Activated CD4-positive, alpha-beta T cell treated with anti-CD3 and anti-CD28 coated beads, Interleukin-2, amount 50 U/mL, for 48 hours (primary cell): ENCODE data around the gene ARHGAP18.

Source experiments
- DNase-seq, 2 experiments: peaks; one replicate each; pipeline ENCODE4 v3.0.0-alpha.2; 2020

ARHGAP18 gene

DNA sequence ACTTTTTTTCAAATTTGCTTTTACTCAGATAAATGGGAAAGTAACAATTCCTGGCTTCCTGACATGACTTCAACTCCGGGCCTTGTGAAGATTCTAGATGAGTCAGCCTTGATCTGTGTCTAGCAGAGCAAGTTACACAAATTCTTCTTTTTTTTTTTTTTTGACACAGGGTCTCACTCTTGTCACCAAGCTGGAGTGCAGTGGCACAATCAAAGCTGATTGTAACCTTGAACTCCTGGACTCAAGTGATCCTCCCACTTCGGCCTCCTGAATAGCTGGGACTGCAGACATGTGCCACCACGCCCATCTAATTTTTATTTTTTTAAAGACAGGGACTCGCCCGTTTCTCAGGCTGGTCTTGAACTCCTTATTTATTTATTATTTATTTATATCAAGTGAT, 7.3 kb upstream of the ARHGAP18 start:
- DNase-seq: no peak

GRCh38 chr6:129713806-129714333, 3.9 kb upstream of the ARHGAP18 start:
- no peak for DNase-seq

GRCh38 chr6:129711271-129711631, 1.3 kb upstream of the ARHGAP18 start:
- no peak for DNase-seq

DNA sequence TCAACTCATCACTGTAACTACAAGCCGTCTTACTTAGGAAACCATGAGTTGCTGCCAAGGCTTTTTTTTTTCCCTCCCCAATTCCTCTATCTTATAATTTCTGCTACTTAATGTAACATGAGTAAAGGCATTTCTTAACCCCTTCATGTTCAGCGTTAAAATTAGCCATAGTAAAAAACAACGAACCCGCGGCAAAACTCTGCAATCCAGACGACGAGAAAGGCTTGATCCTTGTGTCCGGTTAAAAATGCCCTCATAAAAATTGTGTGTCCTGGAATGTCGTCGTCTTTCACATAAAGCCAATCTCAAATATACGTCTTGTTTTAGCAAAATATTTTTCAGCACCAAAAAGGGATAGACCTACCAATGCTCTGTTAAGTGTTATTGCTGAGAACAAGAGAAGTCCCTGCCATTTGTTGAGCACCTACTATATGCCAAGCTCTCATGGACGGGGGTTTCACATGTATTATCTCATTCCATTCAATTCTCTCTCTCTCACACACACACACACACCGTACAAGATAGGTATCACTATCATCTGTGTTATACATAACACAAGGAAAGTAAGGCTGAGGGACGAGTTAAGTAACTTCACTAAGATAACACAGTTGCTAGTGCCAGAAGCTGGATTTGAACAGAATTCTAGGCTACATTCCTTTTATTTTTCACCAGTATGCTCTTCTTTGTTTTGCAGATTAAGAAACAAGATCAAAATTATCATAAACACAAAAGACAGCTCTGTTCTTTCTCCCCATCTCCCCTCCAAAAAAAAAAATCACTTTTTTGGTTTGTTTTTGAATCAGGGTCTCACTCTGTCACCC, 683 bp upstream of the ARHGAP18 start:
- DNase-seq: no peak

- no peak for DNase-seq
Observed at GRCh38 chr6:129709196-129709768, 695 bp downstream of the ARHGAP18 start.

DNA sequence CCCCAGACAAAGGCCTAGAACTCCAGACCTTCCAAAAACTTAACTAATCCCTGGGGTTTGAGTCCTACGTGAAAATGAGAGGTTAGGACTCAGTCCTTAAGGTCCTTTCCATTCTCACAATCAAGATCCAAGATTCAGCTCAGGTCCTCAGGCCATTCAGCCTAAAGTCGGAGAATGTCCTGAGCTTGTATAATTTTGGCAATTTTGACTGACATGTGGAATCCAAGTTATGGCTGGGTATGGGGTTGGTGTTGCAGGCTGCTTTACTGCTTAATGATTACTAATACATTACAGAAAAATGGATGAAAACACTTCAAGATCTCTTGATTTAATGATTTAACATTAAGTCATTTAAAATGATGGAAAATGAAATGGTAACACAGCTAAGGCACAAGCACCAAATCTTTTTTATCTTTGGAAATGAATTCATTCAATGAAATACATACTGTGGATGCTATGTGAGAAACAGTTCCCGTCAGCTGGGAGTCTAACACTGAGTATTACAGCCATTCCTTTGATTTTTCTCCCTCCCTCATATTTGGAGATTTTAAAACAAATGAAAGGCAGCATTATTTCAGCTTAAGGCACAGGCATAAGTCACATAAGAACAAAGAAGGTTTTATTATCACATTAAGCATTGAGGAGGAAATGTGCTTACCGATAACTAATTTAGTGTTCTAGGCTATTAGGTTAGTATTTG, 1.3 kb downstream of the ARHGAP18 start:
- no peak for DNase-seq

- DNase-seq: no peak
Observed at GRCh38 chr6:129707882-129708495, 2.0 kb downstream of the ARHGAP18 start.

- no peak for DNase-seq
Observed at GRCh38 chr6:129707028-129707427, 2.9 kb downstream of the ARHGAP18 start.

GRCh38 chr6:129705212-129705611, 4.8 kb downstream of the ARHGAP18 start:
- no peak for DNase-seq

GRCh38 chr6:129704708-129705107, 5.3 kb downstream of the ARHGAP18 start:
- DNase-seq: no peak

DNA sequence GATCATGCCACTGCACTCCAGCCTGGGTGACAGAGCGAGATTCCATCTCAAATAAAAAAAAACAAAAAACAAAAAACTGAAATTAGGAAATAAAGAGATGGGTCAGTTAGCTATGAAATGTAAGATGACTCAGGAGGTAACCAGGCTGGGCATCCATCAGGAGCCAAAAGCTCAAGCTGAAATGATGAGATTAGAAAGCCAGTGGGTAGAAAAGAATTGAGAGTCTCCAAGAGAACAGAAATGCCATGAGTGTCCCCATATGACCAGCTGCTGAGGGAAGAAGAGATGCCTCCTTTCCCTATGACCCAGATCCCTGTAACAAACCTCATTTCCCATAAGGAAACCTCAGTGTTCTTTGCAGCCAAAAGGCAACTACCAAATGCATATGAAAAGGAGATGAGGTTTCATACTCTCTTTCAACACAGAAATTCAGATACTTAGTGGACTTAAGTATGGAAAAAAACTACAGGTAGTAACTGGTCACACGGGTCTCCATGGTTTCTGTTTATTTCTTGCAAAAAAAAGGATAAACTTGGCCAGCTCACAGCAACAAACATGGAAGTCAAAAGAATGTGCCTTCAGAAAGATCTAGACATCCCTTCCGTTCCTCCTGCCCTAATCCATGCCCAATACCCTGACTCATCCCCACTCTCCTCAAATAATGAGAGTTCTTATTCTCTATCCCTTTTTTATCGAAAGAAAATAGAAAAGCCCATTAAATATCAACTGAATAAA, 8.1 kb downstream of the ARHGAP18 start:
- DNase-seq: no peak

DNA sequence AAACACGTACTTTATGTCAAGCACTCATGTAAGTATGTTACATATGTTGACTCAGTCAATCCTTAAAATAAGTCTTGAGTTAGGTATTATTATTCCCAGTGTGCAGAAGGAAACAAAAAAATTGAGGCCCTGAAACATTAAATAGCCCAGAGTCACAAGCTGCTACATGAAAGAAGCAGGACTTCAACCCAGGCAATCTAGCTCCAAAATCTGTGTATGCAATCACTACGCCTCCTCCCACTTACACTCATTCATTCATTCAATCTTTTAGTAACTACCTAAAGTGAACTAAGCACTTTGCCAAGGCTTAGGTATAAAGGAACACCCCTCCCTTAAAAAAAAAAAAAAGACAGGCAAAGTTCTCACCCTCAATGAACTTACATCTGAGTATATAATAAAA, 9.3 kb downstream of the ARHGAP18 start:
- DNase-seq: no peak

- DNase-seq: no peak
Observed at GRCh38 chr6:129699659-129700058, 10.3 kb downstream of the ARHGAP18 start.

DNA sequence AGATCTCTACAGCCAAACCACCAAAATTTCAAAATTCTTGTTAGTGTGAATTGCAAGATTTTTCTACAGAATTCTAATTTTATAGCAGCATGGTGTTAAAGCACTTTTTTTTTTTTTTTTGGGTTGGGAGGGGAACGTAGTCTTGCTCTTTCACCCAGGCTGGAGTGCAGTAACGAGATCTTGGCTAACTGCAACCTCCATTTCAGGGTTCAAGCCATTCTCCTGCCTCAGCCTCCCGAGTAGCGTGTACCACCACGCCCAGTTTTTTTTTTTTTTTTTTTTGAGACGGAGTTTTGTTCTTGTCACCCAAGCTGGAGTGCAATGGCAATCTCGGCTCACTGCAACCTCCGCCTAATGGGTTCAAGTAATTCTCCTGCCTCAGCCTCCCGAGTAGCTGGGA, 11.5 kb downstream of the ARHGAP18 start:
- no peak for DNase-seq

DNA sequence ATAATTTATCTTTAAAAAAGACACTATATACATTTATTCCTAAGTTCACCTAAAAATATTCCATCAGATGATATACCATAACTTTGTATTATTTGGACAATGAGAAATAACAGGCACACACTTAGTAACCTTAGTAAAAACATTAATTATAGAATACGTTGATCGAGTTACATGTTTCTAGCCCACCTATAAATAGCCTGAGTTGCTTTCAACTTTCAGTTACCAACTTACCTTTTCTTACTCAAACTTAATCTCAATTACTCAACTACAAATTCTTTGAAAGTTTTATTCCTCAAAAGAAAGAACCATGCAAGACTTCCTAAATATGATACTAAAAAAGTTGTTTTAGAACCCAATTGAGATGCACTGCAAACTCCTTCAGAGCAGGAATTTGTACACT, 12.2 kb downstream of the ARHGAP18 start:
- no peak for DNase-seq

GRCh38 chr6:129696843-129697242, 13.1 kb downstream of the ARHGAP18 start:
- DNase-seq: no peak

GRCh38 chr6:129696028-129696418, 14.0 kb downstream of the ARHGAP18 start:
- DNase-seq: no peak

DNA sequence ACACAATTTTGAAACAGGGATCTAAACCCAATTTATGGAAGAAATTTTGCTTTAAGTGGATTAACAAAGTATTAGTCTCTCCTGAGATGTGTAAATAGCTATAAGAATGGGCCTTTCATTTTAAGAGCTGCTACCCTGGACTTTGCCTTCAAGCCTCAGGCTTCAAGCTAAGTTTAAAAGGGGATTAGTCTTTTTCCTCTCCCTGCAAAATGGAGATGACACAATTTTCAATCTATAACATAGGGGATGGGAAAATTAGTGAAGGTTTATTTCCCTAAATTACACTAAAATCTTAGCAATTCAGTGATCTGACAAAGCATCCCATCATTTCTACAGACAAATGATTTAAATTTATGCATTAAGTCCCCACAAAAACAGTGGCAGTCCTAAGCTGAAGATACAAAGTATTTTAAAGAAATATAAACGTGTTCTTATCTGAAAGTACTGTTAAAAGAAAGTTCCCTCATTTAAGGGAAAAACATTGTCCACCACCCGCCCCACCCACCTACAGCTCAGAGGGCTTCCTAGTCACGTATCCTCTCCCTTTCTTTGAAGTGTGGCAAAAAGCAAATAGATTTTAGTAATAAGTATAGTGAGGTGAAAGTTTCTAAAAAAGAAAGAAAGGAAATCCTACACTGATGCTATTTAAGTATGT, 14.5 kb downstream of the ARHGAP18 start:
- DNase-seq: peak; percentile 32 to 44

DNA sequence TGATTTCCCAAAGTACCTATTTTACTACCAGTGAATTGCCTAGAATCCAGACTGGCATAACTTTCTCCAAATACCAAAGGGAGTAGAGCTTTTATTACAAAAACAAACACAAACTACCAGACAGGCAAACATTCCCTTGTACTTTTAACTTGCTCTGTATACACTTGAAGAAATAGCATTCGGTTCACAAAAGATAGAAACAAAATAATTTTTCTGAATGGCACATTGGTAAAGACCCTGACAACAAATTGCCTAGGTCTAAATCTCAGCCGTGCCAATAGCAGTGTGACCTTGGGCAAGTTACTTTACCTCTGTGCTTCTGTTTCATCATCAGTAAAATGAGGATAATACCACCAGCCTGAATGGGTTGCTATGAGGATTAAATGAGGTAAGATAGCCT, 15.9 kb downstream of the ARHGAP18 start:
- no peak for DNase-seq

DNA sequence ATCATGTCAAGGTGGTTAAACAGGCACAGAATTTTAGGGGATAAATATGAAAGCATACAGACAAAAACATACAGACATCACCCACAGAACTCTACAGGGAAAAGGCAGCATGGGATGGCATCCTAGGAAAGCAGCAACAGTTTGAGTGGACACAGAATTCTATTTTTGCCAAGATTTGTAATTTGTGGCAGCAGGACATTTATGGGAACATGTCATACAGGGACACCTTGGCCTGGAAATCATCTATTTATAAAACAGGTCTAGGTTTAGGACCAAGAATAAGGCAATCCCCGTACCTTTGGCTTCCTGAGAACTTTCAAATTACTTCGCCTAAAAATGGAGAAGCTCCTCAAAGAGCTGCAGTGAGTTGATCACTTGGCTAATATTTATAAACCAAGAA, 17.5 kb downstream of the ARHGAP18 start:
- DNase-seq: no peak

DNA sequence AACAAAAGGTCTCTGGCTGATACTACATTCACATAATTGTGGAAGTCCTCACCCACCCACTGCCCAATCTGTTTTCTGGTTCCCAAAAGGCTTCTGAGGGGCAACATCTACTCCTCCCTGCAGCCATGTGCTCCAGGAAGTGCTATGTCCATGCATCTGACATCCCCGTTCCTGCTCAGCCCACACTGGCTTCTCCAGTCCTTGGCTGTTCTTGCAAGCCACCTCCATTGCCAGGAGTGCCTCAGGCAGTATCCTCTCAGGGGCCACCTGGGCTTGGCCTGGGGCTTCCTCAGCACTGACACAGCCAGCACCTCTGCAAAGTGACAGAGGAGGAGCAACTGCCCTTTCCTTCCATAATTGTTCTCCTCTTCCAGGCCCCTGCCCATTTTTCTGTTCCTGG, 18.3 kb downstream of the ARHGAP18 start:
- no peak for DNase-seq

- no peak for DNase-seq
Observed at GRCh38 chr6:129691043-129691640, 18.8 kb downstream of the ARHGAP18 start.
